D721Med (cell line): ENCODE measurements around the gene BMPR1B.

Experiments
- DNase-seq: peaks from one replicate; pipeline ENCODE4 v3.0.0; 2011; ENCODE audit warnings: low spot score; ENCODE audit not compliant: insufficient read length
- FAIRE-seq: peaks from 2 replicates; lab custom pipeline; 2011; peaks lifted over from hg19 to GRCh38; lab: Jason Lieb, UNC
- CTCF ChIP-seq: IDR thresholded peaks from 2 replicates; pipeline ENCODE4 v1.5.1; 2012; ENCODE audit warnings: mild to moderate bottlenecking, control low read depth; ENCODE audit not compliant: insufficient read depth; ENCODE audit errors: missing control alignments

Gene BMPR1B

DNA sequence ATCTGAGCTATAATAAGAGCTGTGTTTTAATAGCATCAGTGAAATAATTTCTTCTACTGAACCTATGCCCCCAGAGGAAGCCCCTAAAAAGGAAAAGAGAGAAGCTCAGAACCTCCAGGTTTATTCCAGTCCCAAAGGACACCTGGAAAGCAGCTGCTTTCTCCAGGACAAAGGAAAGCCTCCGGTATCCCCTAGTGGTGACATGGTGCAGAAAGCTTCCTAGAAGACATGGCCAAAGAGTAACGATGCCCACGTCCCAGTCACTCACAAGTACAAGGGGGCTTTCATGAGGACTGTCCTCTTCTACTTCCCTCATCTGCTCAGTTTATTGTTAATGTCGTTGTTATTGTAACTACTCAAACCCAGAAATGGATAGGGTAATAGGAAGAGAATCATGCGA, 447.1 kb downstream of the BMPR1B start:
- DNase-seq (no peak), FAIRE-seq (no peak)
- TF ChIP-seq CTCF = peak; percentile 26
